ENCODE data around the gene EVL.
"Not testable (repeated sequence)": the region's sequence is repeated elsewhere in the genome, so short reads cannot be mapped to it uniquely, and the experiment has no call there.

EVL gene

DNA sequence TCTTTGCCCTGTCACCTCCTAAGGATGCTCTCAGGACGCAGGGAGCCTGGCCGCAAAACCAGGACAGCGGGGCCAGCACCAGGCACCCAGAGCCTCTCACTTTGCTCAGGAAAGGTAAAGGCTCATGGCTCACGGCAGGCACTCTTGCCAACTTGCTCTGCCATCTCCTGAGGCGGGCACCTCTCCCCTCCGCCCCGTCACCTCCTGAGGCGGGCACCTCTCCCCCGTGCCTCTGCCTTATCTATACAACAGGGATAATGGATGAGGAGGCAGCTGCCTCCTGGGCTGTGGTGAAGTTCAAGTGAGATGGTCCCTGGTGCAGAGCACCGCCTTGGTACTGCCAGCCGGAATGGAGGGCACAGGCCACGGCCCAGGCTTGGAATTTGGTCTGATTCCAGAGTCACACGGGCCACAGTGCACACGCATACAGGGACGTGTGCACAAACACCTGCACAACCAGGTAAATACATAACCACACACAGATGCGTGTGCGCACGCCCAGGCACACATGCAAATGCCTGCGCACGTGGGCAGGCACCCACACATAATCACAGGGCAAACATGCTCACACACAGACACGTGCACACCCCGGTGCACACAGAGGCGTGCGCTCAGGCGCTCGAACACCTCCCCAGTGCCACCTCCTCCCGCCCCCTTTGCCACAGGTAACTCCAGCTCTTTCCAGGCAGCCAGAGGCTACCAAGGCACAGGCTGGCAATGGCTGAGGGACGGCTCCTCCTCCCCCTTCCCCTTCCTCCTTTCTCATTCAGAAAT is 82.7 kb downstream of the EVL start:
- DNase-seq (ENCODE audit: low spot score) = no peak

DNA sequence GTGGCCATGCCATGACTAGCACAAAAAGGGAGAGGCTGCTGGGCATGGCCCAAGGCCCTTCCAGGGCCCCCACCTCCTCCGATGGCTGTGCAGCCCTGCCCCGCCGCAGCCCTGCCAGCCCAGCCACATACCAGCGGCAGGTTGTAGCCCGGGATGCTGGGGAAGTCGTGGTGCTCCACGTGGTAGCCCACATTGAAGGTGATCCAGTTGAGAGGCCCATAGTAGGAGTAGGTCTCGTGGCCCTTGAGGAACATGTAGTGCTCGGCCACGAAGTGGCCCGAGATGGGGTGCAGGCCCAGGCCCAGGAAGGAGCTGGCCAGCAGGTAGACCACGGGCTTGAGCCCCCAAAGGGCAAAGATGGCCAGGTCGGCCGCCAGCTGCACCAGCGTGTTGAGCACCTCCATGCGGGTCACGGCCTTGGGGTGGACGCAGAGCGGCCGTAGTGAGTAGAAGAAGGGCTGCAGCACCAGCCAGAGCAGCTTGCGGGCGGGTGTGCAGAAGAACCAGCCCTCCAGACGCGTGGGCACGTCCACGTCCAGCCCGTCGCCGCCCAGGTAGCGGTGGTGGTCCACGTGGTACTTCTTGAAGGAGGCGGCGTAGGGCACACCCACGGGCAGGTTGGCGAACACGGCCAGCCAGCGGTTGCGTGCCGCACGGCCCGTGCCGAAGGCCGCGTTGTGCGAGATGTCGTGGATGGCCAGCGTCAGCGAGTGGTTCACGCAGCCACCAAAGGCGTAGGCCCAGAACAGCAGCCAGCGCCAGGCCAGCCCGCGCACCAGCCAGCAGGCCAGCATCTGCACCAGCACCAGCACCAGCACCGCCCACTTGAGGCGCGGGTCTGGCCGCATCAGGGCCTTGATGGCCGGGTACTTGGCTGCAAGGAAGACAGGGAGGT is 83.9 kb downstream of the EVL start:
- DNase-seq (ENCODE audit: low spot score) = no peak

DNA sequence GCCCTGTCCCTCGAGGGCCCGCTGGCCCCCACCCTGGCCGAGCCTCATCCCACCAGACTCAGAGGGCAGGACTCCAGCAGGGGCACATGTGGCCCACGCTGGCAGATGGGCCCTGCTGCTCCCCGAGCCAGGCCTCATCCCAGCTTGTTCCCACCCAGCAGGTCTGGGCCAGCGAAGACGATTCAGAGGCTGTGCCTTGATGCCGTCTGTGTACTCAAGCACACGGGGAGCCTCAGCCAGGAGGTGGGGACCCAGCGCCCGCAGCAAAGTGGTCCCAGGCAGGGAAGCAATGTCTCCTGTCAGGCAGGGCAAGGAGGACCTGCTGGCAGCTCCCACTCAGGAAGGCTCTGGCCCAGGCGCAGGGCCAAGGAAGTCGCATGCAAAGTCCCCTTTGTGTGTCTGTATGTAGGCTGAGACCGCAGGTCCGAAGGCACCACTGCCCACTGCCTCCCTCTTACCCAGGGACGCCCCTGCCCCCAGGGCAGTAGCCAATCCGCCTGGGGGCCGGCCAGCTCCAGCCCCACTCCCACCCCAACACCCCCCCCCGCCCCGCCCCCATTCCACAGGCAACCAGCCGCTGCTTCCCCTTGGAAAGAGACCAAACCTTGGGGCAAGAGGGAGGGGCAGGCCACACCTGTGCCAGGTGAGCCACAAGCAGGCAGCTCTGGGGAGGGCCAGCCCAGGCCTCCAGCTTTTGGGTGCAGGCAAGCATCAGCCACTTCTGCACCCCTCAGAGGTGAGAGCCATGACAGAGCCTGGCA is 84.8 kb downstream of the EVL start:
- DNase-seq (ENCODE audit: low spot score) = no peak

DNA sequence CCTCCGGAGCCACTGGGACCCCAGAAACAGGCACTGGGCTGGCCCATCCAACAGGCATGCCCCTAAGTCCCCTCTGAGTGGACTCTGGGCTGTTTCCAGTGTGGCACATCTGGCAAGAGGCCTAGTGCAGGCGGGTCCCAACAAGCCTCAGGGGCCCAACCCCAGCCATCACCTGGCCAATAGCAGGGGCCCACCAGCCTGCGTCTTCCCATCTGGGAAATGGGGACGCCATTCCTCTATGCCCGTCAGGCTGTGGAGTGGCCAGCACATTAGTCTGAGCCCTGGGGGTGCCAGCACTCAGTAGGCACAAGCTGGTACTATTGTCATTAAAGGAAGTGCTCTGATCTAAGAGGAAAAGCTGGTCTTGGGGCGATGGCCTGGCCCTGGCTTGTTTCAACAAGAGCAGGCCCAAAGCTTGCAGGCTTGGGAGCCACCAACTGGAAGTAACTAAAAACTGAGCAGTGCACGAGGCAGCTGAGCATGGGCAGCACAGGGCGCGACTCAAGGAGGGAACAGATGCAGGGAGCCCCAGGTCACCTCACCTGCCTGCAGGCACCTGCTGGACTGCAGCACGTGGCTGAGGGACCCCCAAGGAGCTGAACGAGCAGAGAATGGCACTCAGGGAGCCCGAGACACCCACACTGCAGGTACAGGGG is 85.8 kb downstream of the EVL start:
- no peak for DNase-seq (ENCODE audit: low spot score)

DNA sequence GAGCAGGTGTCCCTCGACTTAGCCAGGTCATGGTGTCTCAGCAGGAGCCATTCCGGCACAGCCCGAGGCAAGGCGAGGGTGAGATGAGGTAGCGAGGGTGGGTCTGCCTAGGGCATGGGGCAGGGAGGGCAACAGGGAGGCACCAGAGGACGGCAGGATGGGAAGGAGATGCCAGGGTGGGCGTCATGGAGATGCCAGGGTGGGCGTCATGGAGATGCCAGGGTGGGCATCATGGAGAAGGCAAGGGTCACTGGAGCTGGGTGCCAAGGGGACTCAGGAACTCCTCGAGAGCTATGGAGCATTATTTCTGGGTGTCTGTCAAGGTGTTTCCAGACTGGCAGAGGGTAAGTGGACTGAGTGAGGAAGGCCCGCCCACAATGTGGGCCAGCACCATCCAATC is 86.9 kb downstream of the EVL start:
- DNase-seq (ENCODE audit: low spot score) = no peak

DNA sequence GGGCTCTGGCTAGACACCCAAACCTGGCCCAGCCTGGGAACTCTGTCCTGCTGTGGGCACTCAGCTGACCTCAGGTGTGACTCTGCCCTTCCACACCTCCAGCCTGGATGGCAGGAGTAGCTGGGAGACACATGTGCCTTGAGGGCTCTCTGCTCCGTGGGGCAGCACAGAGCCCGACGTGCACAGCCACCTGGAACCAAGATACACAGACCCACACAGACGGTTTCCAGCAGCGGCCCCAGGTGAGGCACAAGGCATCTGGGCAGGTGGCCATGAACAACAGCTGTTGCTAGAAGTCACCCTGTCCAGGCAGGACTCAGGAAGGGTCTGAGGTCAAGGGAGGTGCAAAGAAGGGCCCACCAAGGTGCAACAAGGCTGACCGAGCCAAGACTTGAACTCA is 88.3 kb downstream of the EVL start:
- DNase-seq (ENCODE audit: low spot score) = no peak

DNA sequence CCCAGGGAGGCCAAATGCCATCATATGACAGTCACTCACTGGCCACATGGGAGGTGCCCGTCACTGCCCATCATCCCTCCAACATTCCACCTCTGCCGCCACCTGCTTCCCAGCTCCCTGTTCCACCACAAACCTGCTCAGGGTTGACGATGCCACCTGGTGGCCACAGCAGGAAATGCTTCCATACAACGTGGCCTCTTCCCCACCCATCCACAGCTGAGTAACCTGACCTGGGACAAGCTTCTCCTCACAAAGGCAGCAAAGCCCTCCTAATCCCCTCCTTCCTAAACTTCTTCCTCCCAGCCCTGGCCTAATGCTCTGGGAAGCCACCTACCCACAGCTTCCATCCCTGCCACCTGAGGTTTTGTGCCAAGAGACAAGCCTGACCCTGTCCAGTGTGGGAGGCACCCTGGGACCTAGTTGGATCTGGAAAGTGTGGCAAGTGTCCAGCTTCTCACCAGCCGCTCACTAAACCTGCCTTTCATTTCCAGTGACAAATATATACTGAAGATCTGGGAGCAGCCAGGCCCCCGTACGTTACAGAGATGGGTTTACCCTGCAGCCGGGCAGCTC is 89.9 kb downstream of the EVL start:
- peak; percentile 46 for DNase-seq (ENCODE audit: low spot score)

DNA sequence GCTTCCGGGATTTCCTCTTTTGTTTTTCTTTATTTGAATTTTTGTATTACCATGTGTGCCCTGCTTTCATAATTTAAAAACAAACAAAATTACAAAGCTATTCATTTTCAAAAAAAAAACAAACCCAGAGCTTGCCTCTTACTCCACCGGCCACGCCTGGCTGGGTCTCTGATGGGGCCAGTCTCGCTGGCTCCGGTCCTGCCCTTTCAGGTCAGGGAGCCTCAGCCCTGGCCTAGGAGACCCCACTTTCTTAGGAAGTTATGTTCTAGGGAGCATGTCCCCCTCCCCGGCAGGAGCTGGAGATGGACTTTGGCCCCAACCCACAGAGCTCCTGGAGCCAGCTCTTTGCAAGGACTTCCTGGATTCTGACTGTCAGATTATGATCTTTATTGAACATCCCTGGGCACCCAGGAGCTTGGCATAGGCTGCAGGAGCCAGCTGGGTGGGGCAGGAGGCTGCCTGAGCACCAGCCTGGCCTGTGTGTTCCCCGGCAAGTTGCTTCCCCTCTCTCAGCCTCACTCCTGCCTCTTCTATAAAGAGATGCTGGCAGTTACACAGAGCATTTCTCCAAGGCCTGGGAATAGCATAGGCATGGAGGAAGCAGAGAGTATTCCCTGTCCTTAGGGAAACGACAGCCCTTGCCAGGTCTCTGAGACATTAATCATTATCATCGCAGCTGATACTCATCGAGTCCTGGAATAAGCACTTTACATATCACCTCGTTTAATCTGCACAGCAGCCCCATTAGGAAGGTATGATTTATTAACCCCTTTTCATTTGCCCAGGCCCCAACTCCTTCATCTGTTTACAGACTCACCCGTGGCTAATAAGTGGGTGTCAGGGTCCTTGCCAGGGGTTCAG is 90.8 kb downstream of the EVL start:
- DNase-seq (ENCODE audit: low spot score) = no peak

DNA sequence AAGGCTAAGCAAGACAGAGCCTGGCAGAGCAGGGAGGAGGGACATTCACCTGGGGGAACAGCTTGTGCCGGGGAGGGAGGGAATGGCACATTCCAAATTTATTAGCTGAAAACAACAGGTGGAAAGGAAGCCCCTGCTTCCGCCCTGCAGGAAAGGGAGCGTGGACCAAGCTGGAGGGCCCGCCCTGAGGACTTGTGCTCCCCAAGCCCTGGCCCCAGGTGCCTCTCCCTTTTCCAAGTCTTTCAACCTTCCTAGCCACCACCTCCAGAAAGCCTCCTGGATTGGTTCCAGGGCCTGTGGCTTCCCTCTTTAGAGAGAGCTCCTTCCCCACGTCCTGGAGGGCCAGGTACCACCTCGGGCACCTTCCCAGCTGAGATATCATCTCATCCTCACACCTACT is 91.6 kb downstream of the EVL start:
- no peak for DNase-seq (ENCODE audit: low spot score)

DNA sequence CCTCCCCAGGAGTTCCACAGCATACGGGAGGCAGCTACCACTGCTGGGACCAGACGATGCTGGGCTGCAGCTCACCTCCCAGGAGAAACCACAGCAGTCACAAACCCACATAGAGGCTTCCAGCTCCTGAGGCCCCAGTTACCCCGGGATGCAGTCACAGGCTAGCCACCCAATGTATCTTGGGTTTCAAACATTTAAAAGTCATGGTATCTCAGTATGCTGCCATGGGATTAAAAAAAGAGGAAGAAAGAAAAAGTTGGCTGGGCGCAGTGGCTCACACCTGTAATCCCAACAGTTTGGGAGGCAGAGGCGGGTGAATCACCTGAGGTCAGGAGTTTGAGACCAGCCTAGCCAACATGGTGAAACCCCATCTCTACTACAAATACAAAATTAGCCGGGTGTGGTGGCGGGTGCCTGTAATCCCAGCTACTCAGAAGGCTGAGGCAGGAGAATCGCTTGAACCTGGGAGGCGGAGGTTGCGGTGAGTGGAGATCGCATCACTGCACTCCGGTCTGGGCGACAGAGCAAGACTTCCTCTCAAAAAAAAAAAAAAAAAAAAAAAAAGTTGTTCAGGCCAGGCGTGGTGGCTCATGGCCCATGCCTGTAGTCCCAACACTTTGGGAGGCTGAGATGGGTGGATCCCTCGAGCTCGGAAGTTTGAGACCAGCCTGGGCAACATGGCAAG is 92.5 kb downstream of the EVL start:
- not testable (repeated sequence) for DNase-seq (ENCODE audit: low spot score)

DNA sequence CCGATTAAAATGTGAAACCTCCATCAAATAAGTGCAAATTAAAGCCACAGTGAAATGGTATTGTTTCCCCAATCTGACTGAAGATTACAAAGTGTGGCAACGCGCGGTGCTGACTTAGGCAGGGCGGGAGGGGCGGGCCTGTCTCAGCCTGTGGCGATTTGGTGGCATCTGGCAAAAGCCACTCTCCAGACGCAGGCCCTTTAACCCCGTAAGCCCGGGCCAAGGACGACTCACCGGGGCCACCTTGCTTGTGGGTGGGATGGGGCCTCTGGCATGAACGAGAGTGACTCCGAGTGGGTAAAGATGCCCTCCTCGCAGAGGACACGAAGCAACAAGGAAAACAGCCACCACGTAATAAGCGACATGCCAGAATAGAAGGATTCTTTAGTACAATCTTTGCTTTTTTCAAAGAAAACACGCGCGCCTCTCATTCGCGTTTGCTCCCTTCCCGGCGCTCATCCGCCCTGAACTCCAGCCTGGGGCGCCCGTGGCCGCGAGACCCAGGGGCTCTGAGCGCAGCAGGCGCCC is 93.4 kb downstream of the EVL start:
- DNase-seq (ENCODE audit: low spot score) = no peak

DNA sequence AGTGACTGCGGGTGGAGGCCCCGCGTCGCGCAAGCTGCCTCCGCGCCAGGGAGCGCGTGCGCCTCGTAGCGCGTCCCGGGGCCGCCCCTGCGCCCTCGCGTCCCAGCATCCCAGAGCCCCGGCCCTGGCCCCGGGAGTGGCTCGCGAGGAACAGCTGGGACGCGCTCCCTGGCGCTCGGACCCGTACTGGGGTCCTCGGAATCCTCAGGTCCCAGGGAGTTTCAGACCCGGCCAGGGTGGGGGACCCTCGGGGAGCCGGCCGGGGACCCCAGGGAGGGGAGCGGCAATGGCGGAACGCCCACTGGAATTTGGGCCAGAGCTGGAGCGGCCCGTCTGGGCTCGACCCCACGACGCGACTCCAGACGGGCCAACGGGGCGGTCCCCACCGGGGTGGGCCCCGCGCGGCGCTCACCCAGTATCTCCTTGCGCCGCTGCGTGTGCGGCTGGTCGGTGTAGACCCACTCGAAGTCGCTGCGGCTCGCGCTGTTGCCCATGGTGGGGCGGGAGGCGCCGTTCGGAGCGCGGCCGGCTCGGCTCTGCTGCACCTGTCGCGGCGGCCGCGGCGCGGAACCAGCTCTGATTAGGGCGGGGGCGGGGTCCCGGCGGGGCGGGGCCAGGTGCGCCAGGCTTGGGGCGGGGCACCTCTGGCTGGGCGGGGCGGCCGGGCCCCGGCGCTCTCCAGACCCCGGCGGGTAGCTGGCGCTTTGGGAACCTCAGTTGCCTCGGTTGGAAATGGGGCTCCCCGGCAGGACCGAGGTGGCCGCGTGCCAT is 94.1 kb downstream of the EVL start, which contains the start of gene DEGS2:
DEGS2 (minus strand) TSS at position 552 of the 771 bp plus-strand sequence; CDS start at position 494, 58 bp downstream.
- no peak for DNase-seq (ENCODE audit: low spot score)

DNA sequence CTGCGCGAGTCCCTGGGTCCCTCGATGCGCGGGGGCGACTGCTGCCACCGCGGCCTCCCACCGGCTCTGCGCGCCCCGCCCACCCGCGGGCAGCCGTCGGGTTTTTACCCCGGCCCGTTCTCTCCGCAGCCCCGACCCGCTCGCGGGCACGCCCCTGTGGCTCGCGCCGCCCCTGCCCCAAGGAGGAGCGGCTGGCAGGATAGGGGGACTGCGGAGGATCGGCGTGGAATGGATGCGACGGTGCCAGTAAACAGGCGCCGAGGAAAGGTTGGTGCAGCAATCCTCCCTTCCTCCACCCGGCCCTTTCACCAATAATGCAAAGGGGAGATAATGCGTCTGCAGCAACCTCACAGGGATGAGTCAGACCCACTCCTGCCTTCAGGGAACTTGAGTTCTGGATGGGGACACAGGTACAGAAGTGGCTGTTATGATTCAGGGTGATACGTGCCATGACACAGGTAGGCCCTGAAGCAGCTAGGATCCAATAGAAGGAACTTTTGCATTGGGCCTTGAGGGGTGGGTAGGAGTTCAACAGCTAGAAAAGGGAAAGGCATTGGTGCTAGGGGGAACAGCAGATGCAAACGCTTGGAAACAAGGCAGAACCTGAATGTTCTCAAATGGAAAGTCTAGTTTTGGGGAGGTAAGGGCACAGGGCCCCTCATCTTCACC is 94.8 kb downstream of the EVL start:
- DNase-seq (ENCODE audit: low spot score) = no peak

DNA sequence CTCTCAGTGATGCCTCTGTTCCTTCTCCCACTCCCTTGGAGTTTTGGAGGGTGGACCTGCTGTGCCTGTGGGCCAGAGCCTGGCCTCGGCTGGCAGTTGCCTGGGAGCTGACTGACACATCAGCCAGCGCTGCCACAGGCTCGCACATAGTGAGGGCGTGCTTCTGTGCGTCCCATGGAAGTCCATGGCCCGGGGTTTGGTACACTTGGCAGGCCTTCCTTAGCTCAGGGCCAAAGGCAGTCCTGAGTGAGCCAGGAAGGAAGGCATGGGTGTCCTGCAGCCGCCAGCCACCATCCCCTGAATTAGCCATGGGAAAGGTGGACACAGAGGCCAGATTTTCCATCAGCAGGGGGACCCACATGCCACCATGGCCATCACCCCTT is 95.3 kb downstream of the EVL start:
- DNase-seq (ENCODE audit: low spot score) = no peak

DNA sequence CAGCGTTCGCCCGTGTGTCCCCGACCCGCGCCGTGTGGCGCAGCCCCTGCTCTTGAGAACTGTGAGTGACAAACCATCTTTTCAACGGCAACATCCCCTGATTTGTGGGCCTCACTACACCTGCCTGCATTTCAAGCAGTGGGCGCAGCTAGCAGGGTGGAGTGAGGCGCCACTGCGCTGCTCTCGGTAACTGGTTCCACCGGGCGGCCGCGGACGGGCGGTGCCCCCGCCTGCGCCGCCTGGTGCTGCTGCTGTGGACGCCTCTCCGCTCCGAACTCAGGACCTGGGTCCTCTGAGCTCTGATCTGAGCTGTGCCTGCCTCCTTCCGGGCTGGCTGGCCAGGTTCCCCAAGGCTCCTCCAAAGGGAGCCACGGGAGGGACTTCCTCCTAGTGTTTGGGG is 100.2 kb downstream of the EVL start:
- no peak for DNase-seq (ENCODE audit: low spot score)

DNA sequence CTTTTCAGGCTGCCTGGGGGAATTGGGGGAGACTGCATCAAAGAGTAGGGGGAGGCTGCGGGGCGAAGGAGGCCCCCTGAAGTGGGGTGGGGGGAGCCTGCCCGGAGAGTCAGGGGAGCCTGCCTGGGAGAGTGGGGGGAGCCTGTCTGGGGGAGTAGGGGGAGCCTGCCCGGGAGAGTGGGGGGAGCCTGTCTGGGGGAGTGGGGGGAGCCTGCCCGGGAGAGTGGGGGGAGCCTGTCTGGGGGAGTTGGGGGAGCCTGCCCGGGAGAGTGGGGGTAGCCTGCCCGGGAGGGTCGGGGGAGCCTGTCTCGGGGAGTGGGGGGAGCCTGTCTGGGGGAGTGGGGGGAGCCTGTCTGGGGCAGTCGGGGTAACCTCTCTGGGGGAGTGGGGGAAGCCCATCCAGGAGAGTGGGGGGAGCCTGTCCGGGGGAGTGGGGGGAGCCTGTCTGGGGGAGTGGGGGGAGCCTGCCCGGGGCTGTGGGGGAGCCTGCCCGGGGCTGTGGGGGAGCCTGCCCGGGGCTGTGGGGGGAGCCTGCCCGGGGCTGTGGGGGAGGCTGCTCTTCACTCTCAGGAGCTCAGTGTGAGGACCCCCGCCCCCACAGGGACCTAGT is 100.7 kb downstream of the EVL start:
- no peak for DNase-seq (ENCODE audit: low spot score)

DNA sequence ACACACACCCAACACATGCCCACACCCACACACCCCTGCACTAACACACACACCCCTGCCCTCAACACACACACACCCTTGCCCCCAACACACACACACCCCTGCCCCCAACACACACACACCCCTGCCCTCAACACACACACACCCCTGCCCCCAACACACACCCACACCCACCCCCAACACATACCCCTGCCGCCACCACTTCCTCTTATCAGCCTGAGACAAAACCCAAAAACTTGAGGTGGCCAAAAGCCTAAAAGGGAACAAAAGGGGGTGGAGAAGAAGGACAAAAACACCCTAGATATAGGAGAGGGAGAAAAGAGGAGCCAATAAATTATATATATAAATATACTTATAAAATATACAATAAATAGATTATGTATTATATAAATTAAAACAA is 103.3 kb downstream of the EVL start:
- no peak for DNase-seq (ENCODE audit: low spot score)

DNA sequence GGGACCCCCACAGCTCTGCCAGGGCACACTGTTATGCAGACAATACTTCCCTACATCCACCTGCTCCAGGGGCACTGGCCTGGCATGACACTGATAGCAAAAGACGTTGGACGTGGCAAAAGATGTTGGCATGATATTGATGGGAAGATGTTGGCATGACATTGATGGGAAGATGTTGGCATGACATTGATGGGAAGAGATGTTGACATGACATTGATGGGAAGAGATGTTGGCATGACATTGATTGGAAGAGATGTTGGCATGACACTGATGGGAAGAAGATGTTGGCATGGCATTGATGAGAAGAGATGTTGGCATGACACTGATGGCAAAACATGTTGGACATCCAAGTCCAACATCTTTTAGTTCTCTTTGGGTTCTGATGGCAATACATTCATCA is 105.7 kb downstream of the EVL start:
- no peak for DNase-seq (ENCODE audit: low spot score)
